NCI-H2171 (cell line): ENCODE results near the gene ZNF558.

Source experiments
- DNase-seq: peaks from one replicate; lab custom pipeline; 2025; lab: John Stamatoyannopoulos, UW

ZNF558 gene

GRCh38 chr19:8832132-8833021, at the start of gene ZNF558, which contains the start of gene MBD3L1:
ZNF558 (minus strand) TSS chr19:8832304; CDS start chr19:8822659, 9,645 bp downstream.
MBD3L1 (plus strand) TSS chr19:8832377; CDS start chr19:8842679, 10,302 bp downstream.
- DNase-seq = peak; percentile 97

- no peak for DNase-seq
Observed at GRCh38 chr19:8881512-8881911, 49.4 kb upstream of the ZNF558 start.

- DNase-seq = no peak
Observed at GRCh38 chr19:8880868-8881488, 48.9 kb upstream of the ZNF558 start.

GRCh38 chr19:8877854-8878705, 46.0 kb upstream of the ZNF558 start:
- peak; percentile 13 for DNase-seq

GRCh38 chr19:8866344-8866743, 34.2 kb upstream of the ZNF558 start:
- no peak for DNase-seq

- no peak for DNase-seq
Observed at GRCh38 chr19:8858260-8858659, 26.2 kb upstream of the ZNF558 start.

GRCh38 chr19:8850488-8850887, 18.4 kb upstream of the ZNF558 start:
- no peak for DNase-seq

GRCh38 chr19:8849232-8849631, 17.1 kb upstream of the ZNF558 start:
- DNase-seq = no peak

- no peak for DNase-seq
Observed at GRCh38 chr19:8846819-8847218, 14.7 kb upstream of the ZNF558 start.

GRCh38 chr19:8840708-8841107, 8.6 kb upstream of the ZNF558 start:
- no peak for DNase-seq

GRCh38 chr19:8835877-8836276, 3.8 kb upstream of the ZNF558 start:
- DNase-seq = no peak

- no peak for DNase-seq
Observed at GRCh38 chr19:8835446-8835845, 3.3 kb upstream of the ZNF558 start.

- DNase-seq = peak; percentile 40
Observed at GRCh38 chr19:8831832-8832131, 322 bp downstream of the ZNF558 start.

GRCh38 chr19:8831373-8831772, 731 bp downstream of the ZNF558 start:
- DNase-seq = no peak

- DNase-seq = no peak
Observed at GRCh38 chr19:8827277-8827676, 4.8 kb downstream of the ZNF558 start.

GRCh38 chr19:8826371-8826770, 5.7 kb downstream of the ZNF558 start:
- DNase-seq = no peak

GRCh38 chr19:8821748-8822241, 10.3 kb downstream of the ZNF558 start:
- DNase-seq = no peak

GRCh38 chr19:8820234-8820633, 11.9 kb downstream of the ZNF558 start:
- DNase-seq = no peak

GRCh38 chr19:8815780-8816179, 16.3 kb downstream of the ZNF558 start:
- no peak for DNase-seq

GRCh38 chr19:8814176-8814575, 17.9 kb downstream of the ZNF558 start:
- DNase-seq = no peak

GRCh38 chr19:8811315-8812172, 20.6 kb downstream of the ZNF558 start:
- no peak for DNase-seq
